ENCODE data around the gene USH2A.

DNA sequence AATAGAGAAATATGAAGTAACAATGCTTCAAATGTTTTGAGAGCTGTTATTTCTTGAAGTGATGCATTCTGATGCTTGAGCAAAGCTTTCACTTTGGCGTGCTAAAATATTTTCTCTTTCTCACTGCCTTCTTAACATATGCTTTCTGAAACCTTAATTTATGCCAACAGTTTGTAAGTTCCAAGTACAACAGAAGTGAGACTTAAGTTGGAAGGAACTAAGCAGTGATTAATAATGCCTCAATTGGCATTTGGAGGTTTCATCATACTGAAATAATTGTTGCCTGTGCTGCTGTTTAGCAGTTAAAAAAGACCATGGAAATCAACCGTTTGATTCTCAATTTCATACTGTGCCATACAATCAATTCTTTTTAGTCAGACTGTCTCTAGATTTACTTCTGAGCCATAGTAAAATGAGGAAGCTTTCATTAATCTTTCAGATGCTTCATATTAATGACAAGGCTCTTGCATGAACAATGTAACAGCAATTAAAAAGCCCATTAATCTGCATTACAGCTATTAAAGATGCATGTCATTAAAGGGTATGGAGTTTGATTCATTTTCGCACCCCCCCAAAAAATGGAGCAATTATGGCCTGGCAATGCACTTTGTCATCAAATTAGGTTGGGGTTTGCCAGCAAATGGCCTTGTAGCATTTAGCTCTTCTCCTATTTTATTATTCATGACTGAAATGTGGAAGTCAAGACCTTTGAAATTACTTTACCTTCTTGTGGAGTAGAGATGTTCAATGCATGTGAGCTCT, 375.3 kb downstream of the USH2A start:
- TF ChIP-seq, protein P1, sequence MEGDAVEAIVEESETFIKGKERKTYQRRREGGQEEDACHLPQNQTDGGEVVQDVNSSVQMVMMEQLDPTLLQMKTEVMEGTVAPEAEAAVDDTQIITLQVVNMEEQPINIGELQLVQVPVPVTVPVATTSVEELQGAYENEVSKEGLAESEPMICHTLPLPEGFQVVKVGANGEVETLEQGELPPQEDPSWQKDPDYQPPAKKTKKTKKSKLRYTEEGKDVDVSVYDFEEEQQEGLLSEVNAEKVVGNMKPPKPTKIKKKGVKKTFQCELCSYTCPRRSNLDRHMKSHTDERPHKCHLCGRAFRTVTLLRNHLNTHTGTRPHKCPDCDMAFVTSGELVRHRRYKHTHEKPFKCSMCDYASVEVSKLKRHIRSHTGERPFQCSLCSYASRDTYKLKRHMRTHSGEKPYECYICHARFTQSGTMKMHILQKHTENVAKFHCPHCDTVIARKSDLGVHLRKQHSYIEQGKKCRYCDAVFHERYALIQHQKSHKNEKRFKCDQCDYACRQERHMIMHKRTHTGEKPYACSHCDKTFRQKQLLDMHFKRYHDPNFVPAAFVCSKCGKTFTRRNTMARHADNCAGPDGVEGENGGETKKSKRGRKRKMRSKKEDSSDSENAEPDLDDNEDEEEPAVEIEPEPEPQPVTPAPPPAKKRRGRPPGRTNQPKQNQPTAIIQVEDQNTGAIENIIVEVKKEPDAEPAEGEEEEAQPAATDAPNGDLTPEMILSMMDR (IDR thresholded peaks at IDR 0.05), result no peak
- no peak for TF ChIP-seq POLR2AphosphoS5 (IDR thresholded peaks at IDR 0.05)

All from breast epithelium (tissue), 3 donors.